Measurements from ENCODE around the gene FAM83E. TPM values are rescaled to one million over a fixed set of nuclear protein-coding genes. Genes with fewer than 3 reads are reported as not detected.

Gene FAM83E
- total RNA-seq (2013), result 0.25 TPM
- polyA plus RNA-seq (not detected), polyA minus RNA-seq (0.08 and 0.28 TPM in 2 replicates), total RNA-seq (0.32 to 2.4 (median 0.77) reads per million in 11 experiments)

GRCh38 chr19:48614436-48615230 lies at the start of gene FAM83E:
Gene FAM83E, minus strand, starts transcription at chr19:48615076. Its CDS starts 1,704 bp downstream, at chr19:48613372.
- Mint-ChIP-seq H3K9me3 (peaks cover 0 to 3% (median 0%) of the 10 kb centered on the region in 7 donors), H3K4me1 (peaks cover 24% of the 10 kb centered on the region), H3K27ac (peak within 1 kb of the TSS in 6 of 7 donors; percentile 3 to 81 (median 48)), H3K27me3 (ENCODE audit: low read depth in 3 of 3) (peaks cover 0 to 2% (median 2%) of the 10 kb centered on the region in 3 donors), H3K36me3 (peaks cover 27 to 30% of the 10 kb centered on the region in 2 donors), H3K4me3 (no peak within 1 kb of the TSS)
- Histone ChIP-seq H3K4me1 (ENCODE audit: control insufficient read depth in 1 of 2, insufficient read depth in 2 of 2, low read length in 2 of 2) (peaks cover 20 to 25% of the 10 kb centered on the region in 2 donors), H3K79me2 (ENCODE audit: insufficient read depth, low read length) (peaks cover 33% of the 10 kb centered on the region), H4K20me1 (ENCODE audit: insufficient read depth, low read length) (peaks cover 41% of the 10 kb centered on the region), H2AFZ (ENCODE audit: insufficient read depth, low read depth, low read length, poor library complexity, severe bottlenecking) (no peak within 1 kb of the TSS), H3K27me3 (ENCODE audit: control insufficient read depth in 2 of 2, insufficient read depth in 2 of 2, low read length in 2 of 2) (no peaks in the 10 kb centered on the region), H3K9me3 (replicated peaks in 1 of 2; ENCODE audit: control insufficient read depth in 1 of 2, insufficient read depth in 1 of 2, low read length in 2 of 2) (no peaks in the 10 kb centered on the region), H3K36me3 (replicated peaks in 1 of 2; ENCODE audit: control insufficient read depth in 1 of 2, insufficient read depth in 2 of 2, low read length in 2 of 2) (peaks cover 30 to 31% of the 10 kb centered on the region in 2 donors), H3K27ac (ENCODE audit: low read depth in 1 of 2, low read length in 2 of 2) (peak within 1 kb of the TSS in 1 of 2 donors; percentile 14), H3K9ac (ENCODE audit: insufficient read depth, low read length, poor library complexity, severe bottlenecking) (no peak within 1 kb of the TSS), H3K4me3 (replicated peaks in 1 of 3; ENCODE audit: low read depth in 2 of 3, low read length in 3 of 3) (no peak within 1 kb of the TSS), H3K4me2 (replicated peaks; ENCODE audit: extremely low read depth, low read length, poor library complexity, severe bottlenecking) (no peak within 1 kb of the TSS)
- WGBS (ENCODE audit: insufficient coverage), result 84% methylated on average over 17 of the region's 31 CpGs
- no peak for TF ChIP-seq CTCF (IDR thresholded peaks at IDR 0.05)
- intact Hi-C loops (cut with micrococcal nuclease), result no loop called here
- DNase-seq, result no peak

DNA sequence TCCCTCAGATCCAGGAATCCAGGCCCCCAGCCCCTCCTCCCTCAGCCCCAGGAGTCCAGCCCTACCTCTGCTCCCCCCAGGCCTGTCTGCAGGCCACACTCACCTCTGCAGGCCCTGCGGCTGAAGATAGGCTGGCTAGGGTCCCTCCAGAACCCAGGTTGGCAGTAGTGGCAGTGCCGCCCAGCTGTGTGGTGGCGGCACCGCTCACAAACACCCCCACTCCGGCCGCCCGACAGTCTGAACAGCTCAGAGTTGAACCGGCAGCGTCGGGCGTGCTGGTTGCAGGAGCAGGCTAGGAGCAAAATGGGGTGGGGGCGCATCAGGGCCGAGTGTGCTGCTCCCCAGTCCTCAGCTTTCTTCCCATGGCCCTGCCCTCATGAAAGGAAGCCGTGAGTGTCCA lies 49.6 kb upstream of the FAM83E start:
- no peaks in the 10 kb centered on the region for H3K9me3 ChIP-seq (replicated peaks in 1 of 2; ENCODE audit: control insufficient read depth in 1 of 2, insufficient read depth in 1 of 2, low read length in 2 of 2)
- no peaks in the 10 kb centered on the region for H3K36me3 ChIP-seq (replicated peaks in 1 of 2; ENCODE audit: control insufficient read depth in 1 of 2, insufficient read depth in 2 of 2, low read length in 2 of 2)
- peaks cover 0 to 5% (median under 1%) of the 10 kb centered on the region in 7 donors for H3K9me3 Mint-ChIP-seq
- 95% methylated on average over 11 of the region's 14 CpGs for WGBS (ENCODE audit: insufficient coverage)
- H3K27ac Mint-ChIP-seq, result no peak overlapping the region
- H3K4me2 ChIP-seq (replicated peaks; ENCODE audit: extremely low read depth, low read length, poor library complexity, severe bottlenecking), result no peak overlapping the region
- intact Hi-C loops (cut with micrococcal nuclease), result no loop called here
- no peak for TF ChIP-seq CTCF (IDR thresholded peaks at IDR 0.05)
- no peaks in the 10 kb centered on the region for H3K79me2 ChIP-seq (ENCODE audit: insufficient read depth, low read length)
- no peak overlapping the region for H3K27ac ChIP-seq (ENCODE audit: low read depth in 1 of 2, low read length in 2 of 2)
- H3K4me1 Mint-ChIP-seq, result peaks cover 16% of the 10 kb centered on the region
- peaks cover 0 to 2% (median 2%) of the 10 kb centered on the region in 3 donors for H3K27me3 Mint-ChIP-seq (ENCODE audit: low read depth in 3 of 3)
- H3K27me3 ChIP-seq (ENCODE audit: control insufficient read depth in 2 of 2, insufficient read depth in 2 of 2, low read length in 2 of 2), result no peaks in the 10 kb centered on the region
- H3K4me1 ChIP-seq (ENCODE audit: control insufficient read depth in 1 of 2, insufficient read depth in 2 of 2, low read length in 2 of 2), result peaks cover 18 to 21% of the 10 kb centered on the region in 2 donors
- no peak for DNase-seq
- no peak overlapping the region for H3K9ac ChIP-seq (ENCODE audit: insufficient read depth, low read length, poor library complexity, severe bottlenecking)
- no peak overlapping the region for H2AFZ ChIP-seq (ENCODE audit: insufficient read depth, low read depth, low read length, poor library complexity, severe bottlenecking)
- no peak overlapping the region for H3K4me3 Mint-ChIP-seq
- no peaks in the 10 kb centered on the region for H3K36me3 Mint-ChIP-seq
- no peaks in the 10 kb centered on the region for H4K20me1 ChIP-seq (ENCODE audit: insufficient read depth, low read length)
- H3K4me3 ChIP-seq (replicated peaks in 1 of 3; ENCODE audit: low read depth in 2 of 3, low read length in 3 of 3), result no peak overlapping the region
